Measurements from ENCODE around the gene FXYD7.
"Not testable (repeated sequence)": the region's sequence is repeated elsewhere in the genome, so short reads cannot be mapped to it uniquely, and the experiment has no call there.

The FXYD7 gene

DNA sequence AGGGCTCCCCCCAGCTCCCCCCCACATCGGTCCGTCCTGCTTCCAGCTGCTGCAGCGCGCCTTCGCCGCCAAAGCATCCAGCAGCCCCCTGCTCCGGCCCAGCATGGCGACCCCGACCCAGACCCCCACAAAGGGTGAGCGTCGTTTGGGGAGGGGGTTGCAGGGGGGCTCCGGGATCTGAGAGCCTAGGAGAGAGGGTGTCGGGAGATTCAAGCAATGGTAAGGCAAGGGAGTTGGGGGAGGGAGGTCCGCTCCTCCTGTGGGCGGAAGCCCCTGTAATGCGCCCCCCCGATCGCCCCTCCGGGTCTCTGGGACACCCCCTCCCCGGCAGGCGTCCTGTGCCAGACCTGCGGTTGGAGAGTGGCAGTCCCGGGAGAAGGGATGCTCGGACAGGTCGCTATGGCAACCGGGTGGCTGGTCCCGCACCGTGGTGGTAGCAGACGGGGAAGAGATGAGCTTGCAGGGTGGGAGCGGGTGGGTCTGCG, at the start of gene FXYD7:
Gene FXYD7, plus strand, starts transcription at position 25 of the 485 bp plus-strand sequence. Its CDS starts 79 bp downstream, at position 104.
- DNase-seq = no peak

- no peak for DNase-seq
Observed at GRCh38 chr19:35093430-35093829, 49.6 kb upstream of the FXYD7 start.

GRCh38 chr19:35093941-35094647, 49.0 kb upstream of the FXYD7 start:
- no peak for DNase-seq

GRCh38 chr19:35094656-35095055, 48.4 kb upstream of the FXYD7 start:
- no peak for DNase-seq

GRCh38 chr19:35095667-35096368, 47.2 kb upstream of the FXYD7 start:
- DNase-seq = no peak

DNA sequence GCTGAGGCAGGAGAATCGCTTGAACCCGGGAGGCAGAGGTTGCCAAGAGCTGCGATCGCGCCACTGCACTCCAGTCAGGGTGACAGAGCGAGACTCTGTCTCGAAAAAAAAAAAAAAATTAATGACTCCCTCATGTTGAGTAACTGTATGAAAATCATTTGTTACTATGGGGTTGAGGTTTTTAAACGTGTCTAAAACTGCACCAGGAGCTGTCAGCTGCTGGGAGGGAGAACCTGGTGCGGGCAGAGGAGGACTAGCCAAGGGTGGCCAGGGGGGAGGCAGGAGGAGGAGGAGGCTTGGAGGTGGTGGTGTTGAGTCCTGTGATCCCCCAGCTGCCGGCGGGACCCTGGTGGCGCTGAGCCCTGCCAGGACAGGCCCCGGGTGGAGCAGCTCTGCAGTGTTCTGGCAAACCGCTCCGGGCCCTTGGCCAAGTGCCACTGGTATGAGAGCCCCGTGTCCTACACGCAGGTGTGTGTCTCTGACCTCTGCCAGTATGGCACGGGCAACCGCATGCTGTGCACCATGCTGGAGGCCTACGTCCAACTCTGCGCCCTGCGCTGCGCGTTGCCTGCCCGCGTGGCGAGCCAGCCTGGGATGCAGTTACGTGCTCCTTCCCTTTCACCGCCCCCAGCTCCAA, 44.5 kb upstream of the FXYD7 start:
- no peak for DNase-seq

DNA sequence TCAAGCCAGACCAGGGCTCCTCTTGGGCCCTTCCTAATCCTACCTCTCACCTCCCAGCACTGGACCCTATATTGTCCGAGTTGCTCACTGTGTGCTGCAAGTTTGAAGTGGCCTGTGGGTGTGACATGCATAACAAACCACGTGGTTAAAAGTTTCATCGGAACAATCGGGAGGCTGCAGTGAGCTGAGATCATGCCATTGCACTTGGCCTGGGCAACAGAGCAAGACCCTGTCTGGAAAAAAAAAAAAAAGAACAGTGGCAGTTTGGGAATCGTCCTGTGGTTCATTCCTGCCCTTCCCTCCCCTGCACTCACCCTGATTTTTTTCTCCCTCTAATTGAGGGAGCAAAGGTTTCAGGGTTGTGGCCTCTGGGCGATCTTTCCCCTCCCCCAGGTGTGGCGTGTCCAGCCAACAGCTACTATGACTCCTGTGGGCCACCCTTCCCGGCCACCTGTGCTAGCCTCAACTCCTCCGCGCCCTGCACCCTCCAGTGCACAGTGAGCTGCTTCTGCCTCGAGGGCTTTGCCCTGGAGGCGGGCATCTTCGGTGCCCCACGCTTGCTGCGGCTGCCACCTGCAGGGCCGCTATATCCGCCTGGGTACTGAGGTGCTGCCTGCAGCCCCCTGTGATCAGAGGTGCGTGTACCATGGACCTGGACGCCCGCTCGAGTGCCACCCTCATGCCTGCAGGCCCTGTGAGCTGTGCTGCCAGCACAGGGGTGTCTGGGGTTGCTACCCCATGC, 43.7 kb upstream of the FXYD7 start:
- no peak for DNase-seq

DNA sequence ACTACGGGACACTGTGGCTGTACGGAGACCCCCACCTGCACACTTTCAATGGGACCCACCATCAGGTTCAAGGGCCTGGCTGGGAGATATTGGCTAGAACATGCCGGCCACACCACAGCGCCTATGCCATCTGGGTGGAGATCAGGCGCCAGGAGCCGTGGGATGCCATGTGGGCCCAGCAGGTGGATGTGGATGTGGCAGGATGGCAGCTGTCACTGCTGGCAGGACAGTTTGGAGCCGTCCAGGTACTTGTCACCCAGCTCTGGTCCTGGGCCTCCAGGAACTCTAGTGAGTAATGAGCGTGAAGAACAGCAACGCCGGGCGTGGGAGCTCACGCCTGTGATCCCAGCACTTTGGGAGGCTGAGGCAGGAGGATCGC, 43.2 kb upstream of the FXYD7 start:
- DNase-seq = no peak

- DNase-seq = no peak
Observed at GRCh38 chr19:35100588-35101533, 42.2 kb upstream of the FXYD7 start.

DNA sequence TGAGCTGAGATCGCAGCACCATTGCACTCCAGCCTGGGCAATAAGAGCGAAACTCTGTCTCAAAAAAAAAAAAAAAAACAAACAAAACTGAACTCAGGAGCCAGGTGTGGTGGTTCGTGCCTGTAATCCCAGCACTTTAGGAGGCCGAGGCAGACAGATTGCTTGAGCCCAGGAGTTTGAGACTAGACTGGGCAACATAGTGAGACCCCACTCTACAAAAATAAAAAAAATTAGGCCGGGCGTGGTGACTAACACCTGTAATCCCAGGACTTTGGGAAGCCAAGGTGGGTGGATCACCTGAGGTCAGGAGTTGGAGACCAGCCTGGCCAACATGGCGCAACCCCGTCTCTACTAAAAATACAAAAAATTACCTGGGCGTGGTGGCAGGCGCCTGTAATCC, 41.1 kb upstream of the FXYD7 start:
- DNase-seq = not testable (repeated sequence)

GRCh38 chr19:35103614-35104013, 39.4 kb upstream of the FXYD7 start:
- DNase-seq = not testable (repeated sequence)

DNA sequence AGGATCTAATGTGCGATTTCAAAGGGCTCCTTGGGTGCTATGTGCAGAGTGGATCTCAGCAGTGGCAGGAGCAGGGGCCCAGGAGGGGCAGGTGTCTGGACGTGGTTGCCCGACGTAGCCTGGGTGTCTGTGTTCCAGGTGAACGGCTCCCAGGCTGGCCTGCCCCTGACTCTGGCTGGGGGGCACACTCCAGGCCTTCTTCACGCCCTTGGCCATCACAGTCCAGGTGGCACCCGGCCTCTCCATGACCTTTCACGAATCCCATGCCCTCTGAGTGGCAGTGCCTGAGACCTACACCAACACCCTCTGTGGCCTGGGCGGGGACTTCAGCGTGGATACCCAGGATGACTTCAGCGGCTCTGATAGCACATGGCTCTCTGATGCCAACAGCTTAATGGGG, 38.7 kb upstream of the FXYD7 start:
- no peak for DNase-seq

DNA sequence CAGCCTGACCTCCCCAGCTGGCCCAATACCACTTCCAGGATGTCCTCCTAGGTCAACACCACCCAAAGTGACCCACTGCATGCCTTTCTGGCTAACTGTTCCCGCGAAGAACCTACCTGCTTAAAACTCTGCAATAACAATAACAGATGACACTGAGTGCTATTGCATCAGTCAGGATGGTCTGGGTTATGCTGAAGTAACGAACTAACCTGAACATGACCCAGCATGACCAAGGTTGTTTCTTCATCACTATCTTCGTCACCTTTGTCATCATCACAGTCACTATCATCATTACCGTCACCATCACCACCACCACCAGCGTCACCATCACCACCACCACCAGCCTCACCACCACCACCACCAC, 38.0 kb upstream of the FXYD7 start:
- no peak for DNase-seq

DNA sequence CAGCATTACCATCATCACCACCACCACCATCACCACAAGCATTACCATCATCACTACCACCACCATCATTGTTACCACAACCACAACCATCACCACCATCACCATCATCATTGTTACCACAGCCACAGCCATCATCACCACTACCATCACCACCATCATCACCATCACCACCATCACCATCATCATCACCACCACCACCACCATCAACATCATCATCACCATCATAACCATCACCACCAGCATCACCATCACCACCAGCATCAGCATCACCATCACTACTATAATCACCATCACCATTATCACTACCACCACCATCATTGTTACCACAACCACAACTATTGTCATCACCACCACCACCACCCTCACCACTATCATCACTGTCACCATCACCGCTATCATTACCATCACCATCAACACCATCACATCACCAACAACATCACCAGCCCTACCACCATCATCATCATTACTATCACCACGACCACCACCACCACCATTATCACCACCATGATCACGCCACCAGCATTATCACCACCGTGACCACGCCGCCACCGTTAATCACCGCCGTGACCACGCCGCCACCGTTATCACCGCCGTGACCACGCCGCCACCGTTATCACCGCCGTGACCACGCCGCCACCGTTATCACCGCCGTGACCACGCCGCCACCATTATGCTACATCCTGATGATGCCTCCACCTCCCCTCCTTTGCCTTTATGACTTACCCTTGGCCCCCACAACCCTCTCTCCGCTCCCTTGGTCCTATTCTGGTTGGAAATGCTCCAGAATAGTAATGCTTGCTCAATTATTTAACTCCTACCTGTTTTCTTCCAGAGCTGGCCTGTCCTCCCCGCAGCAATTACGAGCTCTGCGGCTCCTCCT, 37.4 kb upstream of the FXYD7 start:
- no peak for DNase-seq

- DNase-seq = no peak
Observed at GRCh38 chr19:35106291-35106583, 36.8 kb upstream of the FXYD7 start.

DNA sequence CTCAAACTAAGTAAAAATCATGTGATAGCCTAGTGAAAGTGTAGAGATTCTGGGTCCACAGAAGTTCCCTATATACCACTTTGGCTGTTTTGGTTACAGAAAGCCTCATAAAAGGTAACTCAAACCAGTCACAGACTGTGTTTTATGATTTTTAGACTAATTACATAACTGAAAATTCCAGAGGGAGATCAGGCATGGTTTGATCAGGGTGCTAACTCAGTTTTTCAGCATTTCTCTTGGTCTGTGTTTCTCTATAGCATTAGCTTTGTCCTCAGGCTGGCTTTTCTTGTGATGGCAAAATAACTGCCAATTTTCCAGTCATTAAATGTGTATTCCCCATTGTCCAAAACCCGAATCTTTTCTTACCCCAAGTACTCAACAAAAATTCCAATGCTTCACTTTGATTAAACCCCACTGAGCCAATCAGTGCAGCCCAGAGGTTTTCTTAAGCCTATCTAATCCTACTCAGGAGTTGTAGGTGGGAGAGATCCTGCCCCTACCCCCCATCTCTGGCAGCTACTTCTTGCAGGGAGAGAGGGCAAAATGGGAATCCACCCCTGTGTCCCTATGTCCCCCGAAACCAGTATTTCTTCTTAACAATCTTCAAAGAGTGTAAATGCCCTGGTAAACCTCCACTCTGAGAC, 36.0 kb upstream of the FXYD7 start:
- DNase-seq = no peak

DNA sequence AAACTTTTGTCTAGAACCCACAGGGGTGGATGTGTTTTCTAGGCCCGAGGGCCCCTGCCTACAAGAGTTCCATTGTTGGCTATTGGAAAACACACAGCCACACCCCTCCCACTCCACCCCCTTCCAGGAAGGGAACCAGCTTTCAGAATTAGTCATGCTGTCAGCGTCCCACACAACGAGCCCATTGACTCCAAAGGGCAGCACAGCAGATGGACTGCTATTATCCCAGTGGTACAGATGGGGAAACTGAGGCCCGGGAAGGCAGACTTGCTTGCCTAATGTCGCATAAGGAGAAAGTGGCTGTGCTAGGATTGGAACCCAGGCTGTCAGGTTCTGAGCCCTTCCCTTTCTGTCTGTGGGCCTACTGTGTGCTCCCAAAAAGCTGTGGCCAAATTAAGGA, 35.5 kb upstream of the FXYD7 start:
- no peak for DNase-seq

- no peak for DNase-seq
Observed at GRCh38 chr19:35108730-35109129, 34.3 kb upstream of the FXYD7 start.

- DNase-seq = no peak
Observed at GRCh38 chr19:35109395-35110112, 33.5 kb upstream of the FXYD7 start.

DNA sequence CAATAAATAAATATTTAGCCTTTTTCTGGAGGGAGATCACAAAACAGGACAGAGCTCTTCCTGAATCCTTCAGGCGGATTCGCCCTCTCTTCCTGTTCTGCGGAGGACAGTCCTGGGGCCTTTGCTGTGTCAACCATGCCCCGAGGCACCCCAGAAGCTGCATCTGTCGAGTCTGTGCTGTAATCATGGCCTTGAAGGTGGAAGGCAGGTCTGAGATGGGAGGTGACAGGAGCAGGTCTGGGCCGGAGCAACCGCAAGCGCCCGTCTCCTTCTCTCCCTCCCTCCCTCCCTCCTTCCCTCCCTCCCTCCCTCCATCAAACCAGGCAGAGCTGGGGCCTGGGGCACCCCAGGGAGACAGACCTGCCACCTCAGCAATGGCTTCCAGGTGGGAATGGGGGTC, 32.1 kb upstream of the FXYD7 start:
- DNase-seq = no peak

Data from CD4-positive, alpha-beta T cell treated with Interleukin-4 for 4 hours (primary cell).